K562 (cell line): ENCODE data around the gene GLTP. TPM values are rescaled to one million over a fixed set of nuclear protein-coding genes. Genes with fewer than 3 reads are reported as not detected.

Source experiments
- AFF1 ChIP-seq, 2 experiments: fragments of 450-650 bp; IDR thresholded peaks; 2 replicates each; pipeline ENCODE4 v1.6.1; 2018; ENCODE audit warnings: mild to moderate bottlenecking in 2 of 2, low read depth in 1 of 2; ENCODE audit not compliant: partially characterized antibody in 2 of 2
- BCOR ChIP-seq: fragments of 450-650 bp; IDR thresholded peaks from 2 replicates; pipeline ENCODE4 v1.6.1; 2016
- CEBPG ChIP-seq, 3 experiments: fragments of 200-800 bp in 1 of 3; sonication (Bioruptor generic) in 1 of 3; sonication (generic) in 1 of 3; formaldehyde crosslinking in 1 of 3; IDR thresholded peaks in 2 of 3; conservative IDR thresholded peaks in 1 of 3; 2 replicates each; pipeline versions ENCODE4 v1.6.1 to v1.8.0; 2016 to 2022; ENCODE audit warnings: missing compliant biosample characterization in 2 of 3, missing genetic modification characterization in 2 of 3, mild to moderate bottlenecking in 1 of 3, missing genetic modification reagents in 1 of 3
- GABPB2 ChIP-seq: fragments of 250-450 bp; sonication (Bioruptor Pico); conservative IDR thresholded peaks from 2 replicates; pipeline ENCODE4 v1.5.1; 2021; ENCODE audit warnings: mild to moderate bottlenecking
- NFIX ChIP-seq: fragments of 250-450 bp; sonication (Bioruptor Pico); IDR thresholded peaks from 2 replicates; pipeline ENCODE4 v1.4.0; 2020; ENCODE audit warnings: low read depth, mild to moderate bottlenecking, moderate library complexity
- TCF3 ChIP-seq: sonication (generic); formaldehyde crosslinking; IDR thresholded peaks from 2 replicates; pipeline ENCODE4 v1.4.0; 2020; ENCODE audit warnings: mild to moderate bottlenecking, missing genetic modification reagents
- ZFPM2 ChIP-seq: fragments of 250-450 bp; sonication (Bioruptor Pico); IDR thresholded peaks from 2 replicates; pipeline ENCODE4 v1.5.1; 2022; ENCODE audit warnings: mild to moderate bottlenecking
- ZNF212 ChIP-seq: fragments of 450-650 bp; formaldehyde crosslinking; IDR thresholded peaks from 2 replicates; pipeline ENCODE4 v1.4.0; 2020; ENCODE audit warnings: mild to moderate bottlenecking
- ZNF551 ChIP-seq: fragments of 250-450 bp; sonication (Bioruptor Pico); IDR thresholded peaks from 2 replicates; pipeline ENCODE4 v1.5.0; 2021; ENCODE audit warnings: mild to moderate bottlenecking, moderate library complexity
- polyA plus RNA-seq, 8 experiments: library from polyadenylated mRNA; depleted of rRNA in 4 of 8; stranded (reverse) in 5 of 8; unstranded in 3 of 8; fragments of >200 nt; fragmentation: Nextera tagmentation in 2 of 8; fragmentation: Illumina TruSeq in 1 of 8; extraction: Ambion mirVana in 2 of 8; extraction: Trizol in 1 of 8; gene quantifications; 2 replicates each; pipeline versions ENCODE4 v1.2.1 to v1.2.3, GENCODE V29; 2011 to 2014; ENCODE audit warnings: inconsistent platforms in 1 of 8, missing spikeins in 1 of 8
- total RNA-seq, 7 experiments: library from RNA; depleted of rRNA in 6 of 7; stranded (reverse); fragments of >200 nt in 6 of 7; fragmentation: Illumina TruSeq in 2 of 7; extraction: Trizol in 2 of 7; gene quantifications; 2 replicates each; pipeline versions ENCODE4 v1.2.1 to v1.2.3, GENCODE V29; 2011 to 2021; ENCODE audit warnings: low replicate concordance in 1 of 7
- TF ChIP-seq, protein P1 (sequence below), 2 experiments: fragments of 450-650 bp; IDR thresholded peaks; 2 replicates each; pipeline ENCODE4 v1.6.1; 2016; ENCODE audit warnings: mild to moderate bottlenecking in 2 of 2, borderline replicate concordance in 1 of 2, low read depth in 1 of 2, moderate library complexity in 1 of 2
- TF ChIP-seq, protein P2 (sequence below), 2 experiments: IDR thresholded peaks; 2 replicates each; pipeline ENCODE4 v1.6.1; 2011; ENCODE audit warnings: borderline replicate concordance in 1 of 2, control low read depth in 1 of 2, low read depth in 1 of 2, low read length in 1 of 2, mild to moderate bottlenecking in 1 of 2, mixed read lengths in 1 of 2, moderate library complexity in 1 of 2; ENCODE audit not compliant: insufficient read depth in 1 of 2, insufficient read length in 1 of 2, poor library complexity in 1 of 2, severe bottlenecking in 1 of 2; ENCODE audit errors: extremely low read depth in 1 of 2
- TF ChIP-seq, protein P3 (sequence below): sonication (generic); formaldehyde crosslinking; IDR thresholded peaks from 2 replicates; pipeline ENCODE4 v1.8.1; 2022; ENCODE audit warnings: missing genetic modification reagents

Gene GLTP
- total and polyA plus RNA-seq, 9 of the 15 experiments (the other 6 are each of a cell fraction or from before 2014, with no cell fraction given): 4.4 to 8.3 (median 6.1) TPM

DNA sequence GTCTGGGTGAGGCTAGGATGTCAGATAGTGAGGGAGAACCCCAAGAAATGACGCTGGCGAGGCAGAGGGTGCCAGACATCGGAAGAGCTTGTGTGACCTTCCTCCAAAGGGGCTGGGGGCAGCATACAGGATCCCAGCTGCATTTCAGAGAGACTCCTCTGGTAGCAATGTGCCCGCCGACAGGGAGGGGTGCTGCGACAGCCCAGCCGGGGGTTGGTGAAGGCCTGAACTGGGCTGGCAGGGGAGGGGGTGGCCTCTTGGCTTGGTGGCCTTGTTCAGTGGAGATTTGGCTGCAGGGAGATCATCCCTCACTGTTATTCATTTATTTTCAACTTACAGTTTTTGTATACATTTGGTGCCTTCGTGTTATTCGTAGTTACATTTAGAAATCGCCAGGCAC lies 25.0 kb upstream of the GLTP start (continued):
- TF ChIP-seq, protein P1, sequence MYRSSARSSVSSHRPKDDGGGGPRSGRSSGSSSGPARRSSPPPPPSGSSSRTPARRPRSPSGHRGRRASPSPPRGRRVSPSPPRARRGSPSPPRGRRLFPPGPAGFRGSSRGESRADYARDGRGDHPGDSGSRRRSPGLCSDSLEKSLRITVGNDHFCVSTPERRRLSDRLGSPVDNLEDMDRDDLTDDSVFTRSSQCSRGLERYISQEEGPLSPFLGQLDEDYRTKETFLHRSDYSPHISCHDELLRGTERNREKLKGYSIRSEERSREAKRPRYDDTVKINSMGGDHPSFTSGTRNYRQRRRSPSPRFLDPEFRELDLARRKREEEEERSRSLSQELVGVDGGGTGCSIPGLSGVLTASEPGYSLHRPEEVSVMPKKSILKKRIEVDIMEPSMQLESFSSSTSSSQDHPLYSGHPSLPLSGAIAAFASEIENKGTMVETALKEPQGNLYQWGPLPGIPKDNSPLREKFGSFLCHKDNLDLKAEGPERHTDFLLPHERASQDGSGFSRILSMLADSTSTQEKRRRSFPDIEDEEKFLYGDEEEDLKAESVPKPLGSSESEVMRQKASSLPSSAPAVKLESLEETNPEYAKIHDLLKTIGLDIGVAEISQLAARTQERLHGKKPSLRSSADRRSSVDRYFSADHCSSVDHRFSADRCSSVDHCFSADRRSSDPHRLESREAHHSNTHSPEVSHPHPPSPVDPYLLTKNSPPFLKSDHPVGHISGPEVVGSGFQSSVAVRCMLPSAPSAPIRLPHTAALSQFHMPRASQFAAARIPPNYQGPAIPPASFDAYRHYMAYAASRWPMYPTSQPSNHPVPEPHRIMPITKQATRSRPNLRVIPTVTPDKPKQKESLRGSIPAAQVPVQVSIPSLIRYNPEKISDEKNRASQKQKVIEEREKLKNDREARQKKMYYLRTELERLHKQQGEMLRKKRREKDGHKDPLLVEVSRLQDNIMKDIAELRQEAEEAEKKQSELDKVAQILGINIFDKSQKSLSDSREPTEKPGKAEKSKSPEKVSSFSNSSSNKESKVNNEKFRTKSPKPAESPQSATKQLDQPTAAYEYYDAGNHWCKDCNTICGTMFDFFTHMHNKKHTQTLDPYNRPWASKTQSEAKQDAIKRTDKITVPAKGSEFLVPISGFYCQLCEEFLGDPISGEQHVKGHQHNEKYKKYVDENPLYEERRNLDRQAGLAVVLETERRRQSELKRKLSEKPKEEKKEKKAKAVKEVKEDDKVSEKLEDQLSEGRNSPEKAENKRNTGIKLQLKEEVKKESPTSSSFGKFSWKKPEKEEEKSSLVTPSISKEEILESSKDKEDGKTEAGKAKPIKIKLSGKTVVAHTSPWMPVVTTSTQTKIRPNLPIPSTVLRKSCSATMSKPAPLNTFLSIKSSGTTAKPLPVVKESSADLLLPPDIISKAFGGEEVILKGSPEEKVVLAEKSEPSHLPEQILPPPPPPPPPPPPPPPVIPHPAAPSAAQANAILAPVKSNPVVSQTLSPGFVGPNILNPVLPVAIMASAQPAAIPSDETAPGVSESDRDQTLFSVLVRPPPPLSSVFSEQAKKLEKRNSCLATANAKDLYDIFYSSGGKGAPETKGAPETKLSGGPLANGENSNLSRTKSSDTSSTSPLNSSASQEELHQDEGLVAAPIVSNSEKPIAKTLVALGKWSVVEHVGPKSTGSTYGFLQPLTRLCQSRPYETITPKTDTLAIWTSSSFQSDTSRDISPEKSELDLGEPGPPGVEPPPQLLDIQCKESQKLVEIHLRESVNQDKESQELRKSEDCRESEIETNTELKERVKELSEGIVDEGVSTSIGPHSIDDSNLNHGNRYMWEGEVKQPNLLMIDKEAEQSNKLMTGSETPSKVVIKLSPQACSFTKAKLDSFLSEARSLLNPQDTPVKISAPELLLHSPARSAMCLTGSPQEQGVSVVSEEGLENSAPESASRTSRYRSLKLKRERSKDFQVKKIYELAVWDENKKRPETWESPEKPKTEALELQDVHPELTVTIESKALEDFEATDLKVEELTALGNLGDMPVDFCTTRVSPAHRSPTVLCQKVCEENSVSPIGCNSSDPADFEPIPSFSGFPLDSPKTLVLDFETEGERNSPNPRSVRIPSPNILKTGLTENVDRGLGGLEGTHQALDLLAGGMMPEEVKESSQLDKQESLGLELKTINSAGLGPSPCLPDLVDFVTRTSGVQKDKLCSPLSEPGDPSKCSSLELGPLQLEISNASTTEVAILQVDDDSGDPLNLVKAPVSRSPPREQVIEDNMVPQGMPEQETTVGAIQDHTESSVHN (IDR thresholded peaks at IDR 0.05; ENCODE audit: borderline replicate concordance in 1 of 2, low read depth in 1 of 2): no peak
- TF ChIP-seq BCOR: no peak
- TF ChIP-seq, protein P2, sequence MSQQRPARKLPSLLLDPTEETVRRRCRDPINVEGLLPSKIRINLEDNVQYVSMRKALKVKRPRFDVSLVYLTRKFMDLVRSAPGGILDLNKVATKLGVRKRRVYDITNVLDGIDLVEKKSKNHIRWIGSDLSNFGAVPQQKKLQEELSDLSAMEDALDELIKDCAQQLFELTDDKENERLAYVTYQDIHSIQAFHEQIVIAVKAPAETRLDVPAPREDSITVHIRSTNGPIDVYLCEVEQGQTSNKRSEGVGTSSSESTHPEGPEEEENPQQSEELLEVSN (IDR thresholded peaks at IDR 0.05; ENCODE audit: borderline replicate concordance in 1 of 2, extremely low read depth in 1 of 2, insufficient read depth in 1 of 2, insufficient read length in 1 of 2, low read depth in 1 of 2, low read length in 1 of 2, poor library complexity in 1 of 2, severe bottlenecking in 1 of 2): no peak
- TF ChIP-seq ZNF212: no peak
- no peak for TF ChIP-seq NFIX (CRISPR knock-in tag)
- TF ChIP-seq, protein P3, sequence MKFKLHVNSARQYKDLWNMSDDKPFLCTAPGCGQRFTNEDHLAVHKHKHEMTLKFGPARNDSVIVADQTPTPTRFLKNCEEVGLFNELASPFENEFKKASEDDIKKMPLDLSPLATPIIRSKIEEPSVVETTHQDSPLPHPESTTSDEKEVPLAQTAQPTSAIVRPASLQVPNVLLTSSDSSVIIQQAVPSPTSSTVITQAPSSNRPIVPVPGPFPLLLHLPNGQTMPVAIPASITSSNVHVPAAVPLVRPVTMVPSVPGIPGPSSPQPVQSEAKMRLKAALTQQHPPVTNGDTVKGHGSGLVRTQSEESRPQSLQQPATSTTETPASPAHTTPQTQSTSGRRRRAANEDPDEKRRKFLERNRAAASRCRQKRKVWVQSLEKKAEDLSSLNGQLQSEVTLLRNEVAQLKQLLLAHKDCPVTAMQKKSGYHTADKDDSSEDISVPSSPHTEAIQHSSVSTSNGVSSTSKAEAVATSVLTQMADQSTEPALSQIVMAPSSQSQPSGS: no peak
- TF ChIP-seq ZFPM2: no peak
- no peak for TF ChIP-seq AFF1 (IDR thresholded peaks at IDR 0.05; ENCODE audit: low read depth in 1 of 2, partially characterized antibody in 2 of 2)
- no peak for TF ChIP-seq TCF3 (CRISPR knock-in tag)
- no peak for TF ChIP-seq ZNF551 (CRISPR knock-in tag)
- TF ChIP-seq CEBPG (CRISPR knock-in tag; IDR thresholded peaks at IDR 0.05): no peak
- TF ChIP-seq CEBPG (tag; conservative IDR thresholded peaks at IDR 0.05 in 1 of 2, IDR thresholded peaks at IDR 0.05 in 1 of 2): no peak
- TF ChIP-seq GABPB2 (CRISPR knock-in tag): no peak
